LoVo (cell line): Measurements from ENCODE around the gene FAM221B.

Experiments
- DNase-seq: peaks from one replicate; pipeline ENCODE4 v3.0.0-alpha.2; 2016; ENCODE audit warnings: low spot score

The FAM221B gene

GRCh38 chr9:35847792-35848572 lies 19.4 kb upstream of the FAM221B start:
- DNase-seq: no peak

DNA sequence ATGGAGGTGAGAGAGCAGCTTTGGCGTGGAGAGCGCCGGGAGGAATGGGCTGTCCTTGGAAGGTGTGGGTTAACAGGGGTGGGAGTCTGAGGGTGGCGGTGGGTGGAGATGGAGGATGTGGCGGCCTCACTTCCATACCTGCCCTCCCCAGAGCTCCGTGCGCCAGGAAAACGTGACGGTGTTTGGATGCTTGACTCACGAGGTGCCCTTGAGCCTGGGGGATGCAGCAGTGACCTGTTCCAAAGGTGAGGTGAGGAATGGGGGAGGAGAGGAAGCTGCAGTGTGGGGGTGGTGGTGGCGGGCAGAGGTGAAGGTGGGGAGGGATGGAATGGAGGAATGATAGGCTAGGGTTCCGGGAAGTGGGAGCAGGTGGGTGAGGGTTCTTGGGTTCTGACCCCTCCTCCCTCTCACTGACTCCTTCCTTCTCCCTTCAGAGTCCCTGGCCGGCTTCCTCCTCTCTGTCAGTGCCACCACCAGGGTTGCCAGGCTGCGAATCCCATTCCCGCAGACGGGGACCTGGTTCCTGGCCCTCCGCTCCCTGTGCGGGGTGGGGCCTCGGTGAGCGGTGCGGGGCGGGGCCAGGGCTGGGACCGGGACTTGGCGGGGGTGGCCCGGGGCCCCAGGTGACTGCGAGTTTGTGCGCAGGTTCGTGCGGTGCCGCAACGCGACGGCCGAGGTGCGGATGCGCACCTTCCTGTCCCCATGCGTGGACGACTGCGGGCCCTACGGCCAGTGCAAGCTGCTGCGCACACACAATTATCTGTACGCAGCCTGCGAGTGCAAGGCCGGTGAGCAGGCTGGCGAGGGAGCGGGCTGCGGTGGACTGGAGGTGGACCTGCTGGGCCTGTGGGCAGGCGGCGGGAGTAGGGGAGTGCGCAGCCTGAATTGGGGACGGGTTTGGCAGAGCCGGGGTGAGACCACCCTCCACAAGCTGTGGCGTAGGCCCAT lies 17.6 kb upstream of the FAM221B start:
- DNase-seq: no peak

DNA sequence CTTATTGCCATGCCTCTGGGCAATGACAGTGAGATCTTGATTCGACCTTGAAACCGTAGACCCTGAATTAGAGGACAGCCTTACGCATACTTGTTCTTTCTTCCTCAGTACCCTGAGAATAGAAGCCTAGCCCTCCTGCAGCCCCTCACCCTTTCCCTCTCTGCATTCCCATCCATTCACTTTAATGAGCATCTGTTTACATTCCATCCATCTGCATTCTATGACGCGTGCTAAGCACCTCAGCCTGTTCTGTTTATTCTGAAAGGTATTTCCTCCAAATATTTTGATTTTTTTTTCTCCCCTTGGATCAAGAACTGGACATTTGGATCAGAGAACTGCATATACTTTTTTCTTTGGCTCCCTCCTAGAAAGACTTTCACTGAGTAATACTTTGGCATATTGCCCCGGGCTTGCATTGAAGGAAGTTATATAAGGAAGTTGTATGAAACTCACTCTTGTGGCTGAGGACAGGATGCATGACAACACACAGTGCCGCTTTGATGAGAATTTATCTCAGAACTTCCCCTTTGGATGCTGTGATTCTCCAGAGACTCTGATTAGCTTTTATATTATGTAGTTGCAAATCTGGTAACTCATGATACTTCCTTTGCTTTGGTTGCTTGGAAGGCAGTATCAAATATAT lies 16.2 kb upstream of the FAM221B start:
- DNase-seq: peak; percentile 30

- DNase-seq: no peak
Measured at GRCh38 chr9:35842795-35843194, 14.3 kb upstream of the FAM221B start.

DNA sequence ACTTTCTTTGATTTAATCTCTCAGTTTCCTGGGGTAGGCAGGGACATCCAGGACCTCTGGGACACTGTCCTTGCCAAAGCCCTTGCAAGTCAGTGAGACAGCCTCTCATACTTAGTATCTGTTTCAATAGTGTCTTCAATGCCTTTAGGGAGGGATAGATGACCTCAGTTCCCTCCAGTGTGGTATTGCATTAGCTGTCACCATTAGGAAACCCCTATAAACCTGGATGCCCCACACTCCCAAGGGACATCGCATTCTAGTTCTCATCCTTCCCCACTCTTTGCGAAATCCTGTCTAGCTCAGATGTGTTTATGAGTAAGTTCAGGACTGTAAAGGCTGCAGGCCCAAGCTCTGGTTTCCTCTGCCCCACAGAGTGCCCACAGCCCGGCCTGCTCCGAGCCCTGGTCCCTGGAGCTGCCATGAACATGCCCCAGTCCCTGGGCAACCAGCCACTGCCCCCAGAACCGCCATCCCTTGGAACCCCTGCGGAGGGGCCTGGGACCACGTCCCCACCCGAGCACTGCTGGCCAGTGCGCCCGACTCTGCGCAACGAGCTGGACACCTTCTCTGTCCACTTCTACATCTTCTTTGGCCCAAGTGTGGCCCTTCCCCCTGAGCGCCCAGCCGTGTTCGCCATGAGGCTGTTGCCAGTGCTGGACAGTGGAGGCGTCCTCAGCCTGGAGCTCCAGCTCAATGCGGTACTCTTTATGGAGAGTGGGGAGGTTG lies 13.7 kb upstream of the FAM221B start:
- no peak for DNase-seq

GRCh38 chr9:35841645-35841900 lies 13.0 kb upstream of the FAM221B start:
- no peak for DNase-seq

GRCh38 chr9:35840881-35841644 lies 12.5 kb upstream of the FAM221B start:
- no peak for DNase-seq

DNA sequence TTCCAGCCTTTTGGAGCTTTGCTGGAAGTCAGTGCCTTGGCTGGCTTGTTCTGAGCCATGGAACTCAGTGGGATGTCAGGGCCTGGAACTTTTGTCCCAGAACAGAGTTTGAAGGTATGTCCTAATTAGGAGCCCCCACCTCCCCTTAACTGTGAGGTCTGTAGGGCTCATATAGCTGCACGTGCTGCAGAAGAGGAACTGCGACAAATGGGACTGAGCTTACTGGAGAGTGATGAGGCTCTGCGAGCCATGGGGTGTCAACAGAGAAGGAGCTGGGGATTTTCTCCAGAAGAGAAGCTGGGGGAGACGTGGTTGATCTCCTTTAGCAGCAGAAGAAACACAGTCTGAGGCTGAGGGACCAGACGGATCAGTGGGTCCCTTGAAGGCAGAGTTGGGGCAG lies 11.4 kb upstream of the FAM221B start:
- no peak for DNase-seq

GRCh38 chr9:35836595-35836994 lies 8.1 kb upstream of the FAM221B start:
- no peak for DNase-seq

- no peak for DNase-seq
Measured at GRCh38 chr9:35835766-35836165, 7.2 kb upstream of the FAM221B start.

GRCh38 chr9:35835216-35835632 lies 6.7 kb upstream of the FAM221B start:
- no peak for DNase-seq

- no peak for DNase-seq
Measured at GRCh38 chr9:35834260-35835215, 6.0 kb upstream of the FAM221B start.

GRCh38 chr9:35832814-35833213 lies 4.3 kb upstream of the FAM221B start:
- DNase-seq: no peak

DNA sequence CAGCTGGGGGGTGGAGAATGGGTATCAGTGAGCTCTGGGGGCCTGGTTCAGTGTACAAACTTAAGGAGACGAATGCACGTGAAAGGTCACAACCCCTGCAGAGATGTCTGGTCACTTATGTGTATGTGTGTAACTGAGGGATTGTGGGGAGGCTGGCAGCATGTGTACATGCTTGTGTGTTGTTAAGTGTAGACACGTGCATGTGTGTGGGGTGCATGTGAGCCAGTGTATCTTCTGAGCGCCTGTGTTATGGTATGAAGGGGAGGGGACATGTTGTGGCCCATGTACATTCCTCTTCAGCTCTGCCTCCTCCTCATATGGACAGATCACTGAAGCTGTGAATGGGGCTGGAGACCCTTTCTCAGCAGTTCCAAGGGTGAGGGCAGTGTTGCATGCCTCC lies 2.5 kb upstream of the FAM221B start:
- DNase-seq: no peak

GRCh38 chr9:35829764-35830096 lies 1.2 kb upstream of the FAM221B start:
- DNase-seq: no peak

DNA sequence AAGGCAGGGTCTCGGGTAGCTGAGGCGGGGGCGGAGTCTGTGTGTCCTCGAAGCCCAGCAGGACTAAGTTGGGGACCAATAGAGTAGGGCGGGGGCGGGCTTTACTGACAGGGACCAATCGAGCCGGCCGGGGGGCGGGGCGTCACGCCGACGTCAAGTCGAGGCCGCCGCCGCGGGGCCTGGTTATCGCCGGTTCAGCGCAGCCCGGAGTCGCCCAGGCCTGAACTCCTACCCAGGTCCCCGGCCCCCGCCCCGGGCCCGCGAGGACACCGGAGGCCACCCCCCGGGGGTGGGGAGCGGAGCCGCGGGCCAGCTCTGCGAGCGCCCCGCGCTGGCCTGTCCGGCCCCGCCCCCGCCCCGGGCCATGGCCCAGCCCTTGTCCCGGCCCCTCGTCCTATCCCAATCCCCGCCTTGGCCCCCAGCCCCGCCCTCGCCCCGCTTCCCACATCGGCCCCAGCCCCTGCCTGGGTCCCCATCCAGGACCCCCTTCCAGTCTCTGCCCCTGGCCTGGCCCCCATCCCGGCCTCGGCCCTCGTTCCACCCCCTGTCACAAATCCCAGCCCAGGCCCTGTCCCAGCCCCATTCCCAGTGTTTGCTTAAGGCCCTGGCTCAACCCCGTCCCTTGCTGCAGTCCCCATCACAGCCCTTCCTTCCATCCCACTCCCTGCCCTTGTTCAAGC lies 692 bp upstream of the FAM221B start, which contains the start of gene TMEM8B:
TMEM8B (plus strand) TSS at position 145 of the 680 bp plus-strand sequence; CDS start at position 365, 220 bp downstream.
- DNase-seq: peak; percentile 90

GRCh38 chr9:35827486-35827885 lies 1.0 kb downstream of the FAM221B start:
- no peak for DNase-seq

GRCh38 chr9:35826071-35826701 lies 2.3 kb downstream of the FAM221B start:
- DNase-seq: peak; percentile 48

DNA sequence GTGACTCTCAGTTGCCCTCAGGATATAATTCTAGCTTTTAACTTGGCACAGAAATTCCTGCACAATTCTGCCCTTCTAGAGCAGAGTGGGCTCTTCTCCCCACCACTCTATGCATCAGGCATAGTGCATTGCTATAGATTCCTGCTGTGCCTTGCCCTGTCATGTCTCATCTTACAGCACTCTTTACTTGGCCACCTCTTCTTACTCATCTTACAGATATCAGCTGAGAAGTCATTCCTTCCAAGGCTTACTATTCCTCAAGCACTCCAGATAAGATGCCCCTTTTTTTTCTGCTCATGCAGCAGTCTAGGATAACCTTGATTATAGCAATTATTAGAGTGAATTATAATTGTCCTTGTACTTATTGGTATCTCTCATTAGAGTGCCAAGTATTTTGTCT lies 5.6 kb downstream of the FAM221B start:
- no peak for DNase-seq
